Epithelial cell of esophagus (primary cell): ENCODE results near the gene SMIM14.
"Not testable (repeated sequence)": the region's sequence is repeated elsewhere in the genome, so short reads cannot be mapped to it uniquely, and the experiment has no call there.

Experiments used
- DNase-seq: peaks from one replicate; pipeline ENCODE4 v3.0.0; 2010; ENCODE audit warnings: low read depth
- H3K4me3 ChIP-seq: 2 replicates; pipeline ENCODE4 v1.5.1; 2011; ENCODE audit warnings: mild to moderate bottlenecking, low read length, control low read depth
- CTCF ChIP-seq: IDR thresholded peaks from 2 replicates; pipeline ENCODE4 v1.5.1; 2011; ENCODE audit warnings: low read depth, mild to moderate bottlenecking, low read length, control low read depth, inconsistent platforms; ENCODE audit not compliant: insufficient read depth; ENCODE audit errors: missing control alignments

The SMIM14 gene

DNA sequence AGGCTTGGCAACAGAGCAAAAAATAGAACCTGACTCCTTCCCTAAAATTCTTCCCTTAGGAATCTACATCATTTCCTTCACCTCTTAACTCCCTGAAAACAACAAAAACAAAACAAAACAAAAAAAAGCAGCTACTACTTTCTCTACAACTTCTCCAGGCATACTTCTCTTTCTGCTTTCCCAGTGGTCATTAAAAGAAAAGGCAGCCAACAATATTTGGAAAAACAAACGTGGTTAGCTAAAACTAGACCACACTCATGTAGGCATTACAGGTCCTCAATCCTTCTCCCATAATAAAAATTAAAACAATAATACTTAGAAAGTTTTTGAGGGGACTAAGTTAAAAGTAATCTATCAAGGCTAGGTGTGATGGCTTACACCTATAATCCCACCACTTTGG is 29.0 kb upstream of the SMIM14 start:
- no peak for TF ChIP-seq CTCF
- H3K4me3 ChIP-seq: no peak overlapping the region
- DNase-seq: no peak

GRCh38 chr4:39664828-39665731 is 26.4 kb upstream of the SMIM14 start:
- no peak for DNase-seq
- no peak overlapping the region for H3K4me3 ChIP-seq
- TF ChIP-seq CTCF: no peak

DNA sequence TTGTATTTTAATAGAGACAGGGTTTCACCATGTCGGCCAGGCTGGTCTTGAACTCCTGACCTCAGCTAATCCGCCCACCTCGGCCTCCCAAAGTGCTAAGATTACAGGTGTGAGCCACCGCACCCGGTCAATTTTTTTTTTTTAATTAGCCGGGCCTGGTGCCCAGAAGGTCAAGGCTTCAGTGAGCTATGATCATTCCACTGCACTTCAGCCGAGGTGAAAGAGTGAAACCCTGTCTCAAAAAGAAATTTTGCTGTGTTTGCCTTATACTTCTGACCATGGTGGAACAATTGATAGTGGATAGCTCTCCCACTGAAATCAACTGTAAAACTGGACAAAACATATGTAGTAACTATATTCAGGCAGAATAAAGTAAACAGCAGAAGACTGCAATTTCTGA is 24.0 kb upstream of the SMIM14 start:
- no peak overlapping the region for H3K4me3 ChIP-seq
- TF ChIP-seq CTCF: no peak
- no peak for DNase-seq

DNA sequence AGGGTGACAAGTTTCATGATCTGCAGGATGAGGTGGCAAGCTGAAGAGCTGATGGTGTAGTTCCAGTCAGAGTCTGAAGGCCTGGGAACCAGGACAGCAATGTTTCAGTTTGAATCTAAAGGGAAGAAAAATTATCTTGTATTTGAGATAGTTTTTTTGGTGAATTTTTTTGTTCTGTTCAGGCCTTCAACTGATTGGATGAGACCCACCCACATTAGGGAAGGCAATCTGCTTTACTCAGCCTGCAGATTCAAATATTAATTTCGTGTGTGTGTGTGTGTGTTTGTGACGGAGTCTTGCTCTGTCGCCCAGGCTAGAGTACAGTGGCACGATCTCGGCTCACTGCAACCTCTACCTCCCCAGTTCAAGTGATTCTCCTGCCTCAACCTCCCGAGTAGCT is 22.1 kb upstream of the SMIM14 start:
- no peak overlapping the region for H3K4me3 ChIP-seq
- no peak for TF ChIP-seq CTCF
- no peak for DNase-seq

- no peak for TF ChIP-seq CTCF
Measured at GRCh38 chr4:39660045-39660444, 21.4 kb upstream of the SMIM14 start.

DNA sequence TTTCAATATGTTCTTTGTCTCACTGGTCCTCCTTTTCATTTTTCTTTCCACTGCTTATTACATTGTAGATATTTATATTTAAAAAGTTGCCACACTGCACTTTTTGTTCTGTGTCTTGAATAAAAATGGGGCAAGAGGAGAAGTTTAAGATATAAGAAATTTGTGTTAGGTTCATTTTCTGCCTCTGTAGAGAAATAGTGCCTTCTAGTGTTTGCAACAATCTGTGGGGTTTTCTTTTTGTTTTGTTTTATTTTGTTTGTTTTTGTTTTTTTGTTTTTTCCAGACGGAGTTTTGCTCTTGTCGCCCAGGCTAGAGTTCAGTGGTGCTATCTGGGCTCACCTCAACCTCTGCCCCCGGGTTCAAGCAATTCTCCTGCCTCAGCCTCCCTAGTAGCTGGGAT is 20.1 kb upstream of the SMIM14 start:
- TF ChIP-seq CTCF: peak; percentile 22
- no peak overlapping the region for H3K4me3 ChIP-seq
- no peak for DNase-seq

More at GRCh38 chr4:39660045-39660444, 21.4 kb upstream of the SMIM14 start:
- peak; percentile 75 for DNase-seq
- H3K4me3 ChIP-seq: no peak overlapping the region

DNA sequence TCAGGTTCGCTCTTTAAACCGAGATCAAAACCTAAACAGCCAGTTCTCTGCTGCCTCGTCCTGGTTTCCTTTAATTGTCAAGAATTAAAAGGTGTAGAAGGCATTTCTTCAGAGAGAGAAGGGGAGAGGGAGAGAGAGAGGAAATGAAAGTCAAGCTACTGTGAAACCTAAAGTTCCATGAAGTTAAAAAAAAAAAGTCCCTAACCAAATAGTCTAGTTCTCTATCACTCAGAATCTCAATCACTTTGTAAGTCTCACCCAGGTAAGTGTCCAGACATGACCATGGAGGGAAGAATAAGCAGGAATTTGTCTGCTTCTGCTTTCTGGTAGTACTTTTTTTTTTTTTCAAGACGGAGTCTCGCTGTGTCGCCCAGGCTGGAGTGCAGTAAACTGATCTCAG is 18.8 kb upstream of the SMIM14 start:
- no peak overlapping the region for H3K4me3 ChIP-seq
- TF ChIP-seq CTCF: no peak
- no peak for DNase-seq

- not testable (repeated sequence) for H3K4me3 ChIP-seq
- DNase-seq: peak; percentile 58
Measured at GRCh38 chr4:39656638-39657037, 18.0 kb upstream of the SMIM14 start.
